Astrocyte (in vitro differentiated cells and primary cell): ENCODE measurements around the gene SLC37A4. TPM values are rescaled to one million over a fixed set of nuclear protein-coding genes. Genes with fewer than 3 reads are reported as not detected.
"Not testable (repeated sequence)": the region's sequence is repeated elsewhere in the genome, so short reads cannot be mapped to it uniquely, and the experiment has no call there.

Experiments used
- DNase-seq: peaks from one replicate; pipeline ENCODE4 v3.0.0-alpha.2; 2010; ENCODE audit warnings: low read depth
- FAIRE-seq: peaks from 2 replicates; lab custom pipeline; 2011; peaks lifted over from hg19 to GRCh38; lab: Jason Lieb, UNC
- H2AFZ ChIP-seq: 2 replicates; pipeline ENCODE4 v1.6.0; 2012; ENCODE audit warnings: low read depth, low read length, inconsistent platforms
- H3K27ac ChIP-seq: 2 replicates; pipeline ENCODE4 v1.5.1; 2011; ENCODE audit warnings: low read depth, low read length, inconsistent platforms
- H3K27me3 ChIP-seq: 2 replicates; pipeline ENCODE4 v1.6.0; 2011; ENCODE audit warnings: low read length, inconsistent platforms; ENCODE audit not compliant: insufficient read depth
- H3K36me3 ChIP-seq: 2 replicates; pipeline ENCODE4 v1.5.1; 2011; ENCODE audit warnings: low read length, inconsistent platforms; ENCODE audit not compliant: insufficient read depth
- H3K4me1 ChIP-seq: 2 replicates; pipeline ENCODE4 v1.5.1; 2011; ENCODE audit warnings: low read length, inconsistent platforms; ENCODE audit not compliant: insufficient read depth
- H3K4me2 ChIP-seq: 2 replicates; pipeline ENCODE4 v1.6.0; 2012; ENCODE audit warnings: low read length, inconsistent platforms
- H3K4me3 ChIP-seq: 2 replicates; pipeline ENCODE4 v1.5.1; 2011; ENCODE audit warnings: low read depth, mild to moderate bottlenecking, low read length, inconsistent platforms; ENCODE audit not compliant: insufficient read depth
- H3K79me2 ChIP-seq: 2 replicates; pipeline ENCODE4 v1.6.0; 2012; ENCODE audit warnings: mild to moderate bottlenecking, low read length, inconsistent platforms; ENCODE audit not compliant: insufficient read depth
- H3K9ac ChIP-seq: 2 replicates; pipeline ENCODE4 v1.6.0; 2012; ENCODE audit warnings: mild to moderate bottlenecking, low read length, inconsistent platforms
- H3K9me3 ChIP-seq: 2 replicates; pipeline ENCODE4 v1.5.1; 2012; ENCODE audit warnings: low read depth, mild to moderate bottlenecking, low read length, inconsistent platforms; ENCODE audit not compliant: insufficient read depth
- H4K20me1 ChIP-seq: 2 replicates; pipeline ENCODE4 v1.6.0; 2012; ENCODE audit warnings: low read length, inconsistent platforms; ENCODE audit not compliant: insufficient read depth
- H3K27ac Mint-ChIP-seq: one replicate; pipeline ENCODE4 v1.8.0; 2021; ENCODE audit warnings: mild to moderate bottlenecking, mixed read lengths; ENCODE audit not compliant: unreplicated experiment
- H3K27me3 Mint-ChIP-seq: one replicate; pipeline ENCODE4 v1.8.0; 2021; ENCODE audit warnings: low read depth, mixed read lengths; ENCODE audit not compliant: unreplicated experiment
- H3K36me3 Mint-ChIP-seq: one replicate; pipeline ENCODE4 v1.8.0; 2021; ENCODE audit warnings: low read depth, mixed read lengths; ENCODE audit not compliant: unreplicated experiment
- H3K4me1 Mint-ChIP-seq: one replicate; pipeline ENCODE4 v1.8.0; 2021; ENCODE audit warnings: low read depth, mixed read lengths; ENCODE audit not compliant: unreplicated experiment
- H3K4me3 Mint-ChIP-seq: one replicate; pipeline ENCODE4 v1.8.0; 2021; ENCODE audit warnings: mild to moderate bottlenecking, moderate library complexity, mixed read lengths; ENCODE audit not compliant: unreplicated experiment
- H3K9me3 Mint-ChIP-seq: one replicate; pipeline ENCODE4 v1.8.0; 2021; ENCODE audit warnings: mild to moderate bottlenecking, mixed read lengths; ENCODE audit not compliant: unreplicated experiment
- EZH2 ChIP-seq: IDR thresholded peaks from 2 replicates; pipeline ENCODE4 v1.6.1; 2012; ENCODE audit warnings: mild to moderate bottlenecking, low read length, inconsistent platforms; ENCODE audit not compliant: insufficient read depth
- total RNA-seq: library from RNA; stranded (reverse); gene quantifications from 2 replicates; pipeline ENCODE4 v1.2.1, GENCODE V29; 2021
- TF ChIP-seq, protein P1 (sequence below): IDR thresholded peaks from 2 replicates; pipeline ENCODE4 v1.5.1; 2011; ENCODE audit warnings: low read depth, mild to moderate bottlenecking, inconsistent platforms, low read length, moderate library complexity; ENCODE audit not compliant: insufficient read depth

Gene SLC37A4
- total RNA-seq, 1 donor from 2014 or later = 8.7 TPM

DNA sequence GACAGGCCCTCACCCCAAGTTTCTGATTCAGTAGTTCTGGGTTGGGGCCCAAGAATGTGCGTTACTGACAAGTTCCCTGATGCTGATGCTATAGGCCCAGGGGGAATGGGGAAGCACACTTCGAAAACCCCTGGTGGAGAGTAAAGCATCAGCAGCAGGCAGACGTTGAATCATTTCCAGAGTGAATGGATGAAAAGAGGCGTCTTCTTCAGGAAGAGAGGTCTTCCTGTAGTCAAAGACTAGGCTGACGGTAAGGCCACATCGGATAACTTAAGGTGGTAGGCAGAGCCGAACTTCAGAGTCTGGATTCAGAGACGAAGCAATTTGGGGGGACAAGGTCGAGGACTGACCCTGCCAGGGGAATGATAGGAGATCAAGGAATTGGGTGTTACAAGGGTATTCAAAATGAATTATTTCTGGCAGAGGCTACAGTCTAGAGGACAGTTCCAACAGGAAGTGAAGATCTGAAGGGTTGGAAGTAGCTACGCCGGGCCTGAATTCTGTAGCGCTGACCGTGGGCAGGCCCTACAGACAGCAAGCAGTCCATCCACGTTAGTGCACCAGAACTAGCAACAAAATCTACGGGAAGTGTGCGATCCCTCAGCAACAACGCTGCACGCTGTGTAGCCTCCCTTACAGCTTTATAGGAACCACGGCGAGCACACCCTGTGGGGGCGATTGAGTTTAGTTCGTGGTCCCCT is 33.6 kb downstream of the SLC37A4 start:
- Mint-ChIP-seq H3K36me3 (peaks cover 2% of the 10 kb centered on the region), H3K4me1 (peaks cover 14% of the 10 kb centered on the region), H3K27ac (no peak overlapping the region), H3K27me3 (no peaks in the 10 kb centered on the region), H3K4me3 (peak overlapping the region; percentile 92), H3K9me3 (no peaks in the 10 kb centered on the region)
- H3K36me3 ChIP-seq = no peaks in the 10 kb centered on the region
- peaks cover 22% of the 10 kb centered on the region for H3K79me2 ChIP-seq
- no peaks in the 10 kb centered on the region for H3K27me3 ChIP-seq
- FAIRE-seq (no peak), DNase-seq (no peak)
- H3K4me1 ChIP-seq = peaks cover 24% of the 10 kb centered on the region
- peak overlapping the region; percentile 71 for H3K27ac ChIP-seq
- H3K9ac ChIP-seq = peak overlapping the region; percentile 83
- TF ChIP-seq, protein P1, sequence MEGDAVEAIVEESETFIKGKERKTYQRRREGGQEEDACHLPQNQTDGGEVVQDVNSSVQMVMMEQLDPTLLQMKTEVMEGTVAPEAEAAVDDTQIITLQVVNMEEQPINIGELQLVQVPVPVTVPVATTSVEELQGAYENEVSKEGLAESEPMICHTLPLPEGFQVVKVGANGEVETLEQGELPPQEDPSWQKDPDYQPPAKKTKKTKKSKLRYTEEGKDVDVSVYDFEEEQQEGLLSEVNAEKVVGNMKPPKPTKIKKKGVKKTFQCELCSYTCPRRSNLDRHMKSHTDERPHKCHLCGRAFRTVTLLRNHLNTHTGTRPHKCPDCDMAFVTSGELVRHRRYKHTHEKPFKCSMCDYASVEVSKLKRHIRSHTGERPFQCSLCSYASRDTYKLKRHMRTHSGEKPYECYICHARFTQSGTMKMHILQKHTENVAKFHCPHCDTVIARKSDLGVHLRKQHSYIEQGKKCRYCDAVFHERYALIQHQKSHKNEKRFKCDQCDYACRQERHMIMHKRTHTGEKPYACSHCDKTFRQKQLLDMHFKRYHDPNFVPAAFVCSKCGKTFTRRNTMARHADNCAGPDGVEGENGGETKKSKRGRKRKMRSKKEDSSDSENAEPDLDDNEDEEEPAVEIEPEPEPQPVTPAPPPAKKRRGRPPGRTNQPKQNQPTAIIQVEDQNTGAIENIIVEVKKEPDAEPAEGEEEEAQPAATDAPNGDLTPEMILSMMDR = peak; percentile 25
- no peak for TF ChIP-seq EZH2
- H3K4me3 ChIP-seq = peak overlapping the region; percentile 88
- peak overlapping the region; percentile 97 for H3K4me2 ChIP-seq
- H4K20me1 ChIP-seq = no peaks in the 10 kb centered on the region
- peak overlapping the region; percentile 98 for H2AFZ ChIP-seq
- H3K9me3 ChIP-seq = no peaks in the 10 kb centered on the region

DNA sequence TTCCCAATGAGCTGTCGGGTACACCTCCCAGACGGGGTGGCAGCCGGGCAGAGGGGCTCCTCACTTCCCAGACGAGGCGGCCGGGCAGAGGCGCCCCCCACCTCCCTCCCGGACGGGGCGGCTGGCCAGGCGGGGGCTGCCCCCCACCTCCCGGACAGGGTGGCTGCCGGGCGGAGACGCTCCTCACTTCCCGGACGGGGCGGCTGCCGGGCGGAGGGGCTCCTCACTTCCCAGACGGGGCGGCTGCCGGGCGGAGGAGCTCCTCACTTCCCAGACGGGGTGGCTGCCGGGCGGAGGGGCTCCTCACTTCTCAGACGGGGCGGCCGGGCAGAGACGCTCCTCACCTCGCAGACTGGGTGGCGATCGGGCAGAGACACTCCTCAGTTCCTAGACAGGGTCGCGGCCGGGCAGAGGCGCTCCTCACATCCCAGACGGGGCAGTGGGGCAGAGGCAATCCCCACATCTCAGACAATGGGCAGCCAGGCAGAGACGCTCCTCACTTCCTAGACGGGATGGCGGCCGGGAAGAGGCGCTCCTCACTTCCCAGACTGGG is 39.1 kb downstream of the SLC37A4 start:
- H3K27ac ChIP-seq, H3K27me3 ChIP-seq, H3K36me3 Mint-ChIP-seq, H3K4me1 Mint-ChIP-seq, H3K79me2 ChIP-seq, H4K20me1 ChIP-seq, FAIRE-seq, H3K9me3 Mint-ChIP-seq, H3K27ac Mint-ChIP-seq, H3K4me3 Mint-ChIP-seq, H3K27me3 Mint-ChIP-seq, H3K9me3 ChIP-seq, H3K4me3 ChIP-seq, H3K4me1 ChIP-seq, DNase-seq, H3K4me2 ChIP-seq, H3K9ac ChIP-seq, H3K36me3 ChIP-seq, H2AFZ ChIP-seq: not testable (repeated sequence)

DNA sequence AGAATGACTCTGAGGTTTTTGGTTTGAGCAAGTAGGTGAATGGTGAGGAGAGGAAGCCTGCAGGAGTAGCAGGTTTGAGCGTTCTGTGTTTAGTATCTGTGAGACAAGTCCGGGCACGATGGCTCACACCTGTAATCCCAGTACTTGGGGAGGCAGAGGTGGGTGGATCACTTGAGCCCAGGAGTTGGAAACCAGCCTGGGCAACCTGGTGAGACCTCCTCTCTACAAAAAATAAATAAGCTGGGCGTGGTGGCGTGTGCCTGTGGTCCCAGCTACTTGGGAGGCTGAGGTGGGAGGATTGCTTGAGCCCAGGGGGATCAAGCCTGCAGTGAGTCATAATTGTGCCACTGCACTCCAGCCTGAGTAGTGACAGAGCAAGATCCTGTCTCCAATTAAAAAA is 42.4 kb downstream of the SLC37A4 start:
- Histone ChIP-seq H3K27ac (no peak overlapping the region), H3K79me2 (no peaks in the 10 kb centered on the region), H3K9me3 (no peaks in the 10 kb centered on the region), H3K4me3 (no peak overlapping the region), H4K20me1 (no peaks in the 10 kb centered on the region), H3K4me2 (no peak overlapping the region), H2AFZ (no peak overlapping the region), H3K4me1 (no peaks in the 10 kb centered on the region), H3K36me3 (no peaks in the 10 kb centered on the region), H3K27me3 (no peaks in the 10 kb centered on the region), H3K9ac (no peak overlapping the region)
- Mint-ChIP-seq H3K9me3 (no peaks in the 10 kb centered on the region), H3K4me3 (no peak overlapping the region), H3K27me3 (no peaks in the 10 kb centered on the region), H3K4me1 (no peaks in the 10 kb centered on the region), H3K36me3 (peaks cover 3% of the 10 kb centered on the region), H3K27ac (no peak overlapping the region)
- FAIRE-seq (no peak), DNase-seq (no peak)
- no peak for TF ChIP-seq EZH2
- TF ChIP-seq, protein P1 = no peak
